IMR-90 (cell line): ENCODE results near the gene TXNL4A.

Source experiments
- BHLHE40 ChIP-seq: fragments of 150-350 bp; IDR thresholded peaks from 2 replicates; pipeline ENCODE4 v1.6.1; 2016; ENCODE audit warnings: mild to moderate bottlenecking, low read depth, low read length
- CEBPB ChIP-seq: IDR thresholded peaks from 2 replicates; pipeline ENCODE4 v1.6.1; 2012; ENCODE audit warnings: low read depth, low read length, improper control_type of control experiment
- CHD1 ChIP-seq: IDR thresholded peaks from 2 replicates; pipeline ENCODE4 v1.6.1; 2012; ENCODE audit warnings: low read depth, low read length, improper control_type of control experiment
- MAFK ChIP-seq: IDR thresholded peaks from 2 replicates; pipeline ENCODE4 v1.6.1; 2012; ENCODE audit warnings: low read depth, low read length, improper control_type of control experiment
- MXI1 ChIP-seq: IDR thresholded peaks from 2 replicates; pipeline ENCODE4 v1.6.1; 2012; ENCODE audit warnings: low read depth, mild to moderate bottlenecking, low read length, moderate library complexity, borderline replicate concordance
- POLR2A ChIP-seq: IDR thresholded peaks from 2 replicates; pipeline ENCODE4 v1.6.1; 2012; ENCODE audit warnings: mild to moderate bottlenecking, low read depth, low read length
- RAD21 ChIP-seq: IDR thresholded peaks from 2 replicates; pipeline ENCODE4 v1.6.1; 2012; ENCODE audit warnings: low read length, improper control_type of control experiment
- RCOR1 ChIP-seq: IDR thresholded peaks from 2 replicates; pipeline ENCODE4 v1.6.1; 2012; ENCODE audit warnings: mild to moderate bottlenecking, low read length, improper control_type of control experiment; ENCODE audit not compliant: insufficient replicate concordance
- RFX5 ChIP-seq: IDR thresholded peaks from 2 replicates; pipeline ENCODE4 v1.8.0; 2012; ENCODE audit warnings: low read depth, mild to moderate bottlenecking, low read length, moderate library complexity
- USF2 ChIP-seq: fragments of 150-350 bp; IDR thresholded peaks from 2 replicates; pipeline ENCODE4 v1.6.1; 2017; ENCODE audit warnings: mild to moderate bottlenecking, antibody characterized with exemption, low read length, low read depth
- TF ChIP-seq, protein P1 (sequence below): conservative IDR thresholded peaks from 2 replicates; pipeline ENCODE4 v1.5.1; 2012; ENCODE audit warnings: mild to moderate bottlenecking, low read depth, low read length, improper control_type of control experiment

GRCh38 chr18:79939096-79939495, 49.3 kb downstream of the TXNL4A start:
- no peak for TF ChIP-seq POLR2A
- TF ChIP-seq, protein P1, sequence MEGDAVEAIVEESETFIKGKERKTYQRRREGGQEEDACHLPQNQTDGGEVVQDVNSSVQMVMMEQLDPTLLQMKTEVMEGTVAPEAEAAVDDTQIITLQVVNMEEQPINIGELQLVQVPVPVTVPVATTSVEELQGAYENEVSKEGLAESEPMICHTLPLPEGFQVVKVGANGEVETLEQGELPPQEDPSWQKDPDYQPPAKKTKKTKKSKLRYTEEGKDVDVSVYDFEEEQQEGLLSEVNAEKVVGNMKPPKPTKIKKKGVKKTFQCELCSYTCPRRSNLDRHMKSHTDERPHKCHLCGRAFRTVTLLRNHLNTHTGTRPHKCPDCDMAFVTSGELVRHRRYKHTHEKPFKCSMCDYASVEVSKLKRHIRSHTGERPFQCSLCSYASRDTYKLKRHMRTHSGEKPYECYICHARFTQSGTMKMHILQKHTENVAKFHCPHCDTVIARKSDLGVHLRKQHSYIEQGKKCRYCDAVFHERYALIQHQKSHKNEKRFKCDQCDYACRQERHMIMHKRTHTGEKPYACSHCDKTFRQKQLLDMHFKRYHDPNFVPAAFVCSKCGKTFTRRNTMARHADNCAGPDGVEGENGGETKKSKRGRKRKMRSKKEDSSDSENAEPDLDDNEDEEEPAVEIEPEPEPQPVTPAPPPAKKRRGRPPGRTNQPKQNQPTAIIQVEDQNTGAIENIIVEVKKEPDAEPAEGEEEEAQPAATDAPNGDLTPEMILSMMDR = no peak
- no peak for TF ChIP-seq CHD1
- TF ChIP-seq RFX5 = no peak
- TF ChIP-seq USF2 = no peak
- no peak for TF ChIP-seq RAD21
- TF ChIP-seq MXI1 = no peak
- no peak for TF ChIP-seq CEBPB
- TF ChIP-seq MAFK = no peak
- no peak for TF ChIP-seq BHLHE40
- no peak for TF ChIP-seq RCOR1
